Activated naive CD4-positive, alpha-beta T cell (primary cell): ENCODE data around the gene TOR3A.

Experiments
- DNase-seq, 4 experiments: peaks; one replicate each; lab custom pipeline; 2025; lab: John Stamatoyannopoulos, UW

TOR3A gene

DNA sequence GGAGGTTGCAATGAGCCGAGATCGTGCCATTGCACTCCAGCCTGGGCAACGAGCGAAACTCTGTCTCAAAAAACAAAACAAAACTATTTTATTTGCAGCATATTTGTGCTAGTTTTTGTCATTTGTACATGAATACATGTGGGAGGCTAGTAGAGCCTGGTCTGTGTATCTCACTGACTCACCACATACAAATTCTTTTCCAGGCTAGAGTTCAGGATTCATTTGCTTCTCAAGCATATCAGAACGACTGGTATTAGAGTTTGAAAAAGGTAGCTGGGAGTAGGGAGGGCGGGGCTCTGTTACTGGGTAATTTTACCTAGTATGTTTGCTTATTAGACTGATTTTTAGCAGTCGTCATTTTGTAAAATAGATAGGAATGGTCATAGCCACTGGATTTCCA, 4.5 kb upstream of the TOR3A start:
- no peak for DNase-seq

DNA sequence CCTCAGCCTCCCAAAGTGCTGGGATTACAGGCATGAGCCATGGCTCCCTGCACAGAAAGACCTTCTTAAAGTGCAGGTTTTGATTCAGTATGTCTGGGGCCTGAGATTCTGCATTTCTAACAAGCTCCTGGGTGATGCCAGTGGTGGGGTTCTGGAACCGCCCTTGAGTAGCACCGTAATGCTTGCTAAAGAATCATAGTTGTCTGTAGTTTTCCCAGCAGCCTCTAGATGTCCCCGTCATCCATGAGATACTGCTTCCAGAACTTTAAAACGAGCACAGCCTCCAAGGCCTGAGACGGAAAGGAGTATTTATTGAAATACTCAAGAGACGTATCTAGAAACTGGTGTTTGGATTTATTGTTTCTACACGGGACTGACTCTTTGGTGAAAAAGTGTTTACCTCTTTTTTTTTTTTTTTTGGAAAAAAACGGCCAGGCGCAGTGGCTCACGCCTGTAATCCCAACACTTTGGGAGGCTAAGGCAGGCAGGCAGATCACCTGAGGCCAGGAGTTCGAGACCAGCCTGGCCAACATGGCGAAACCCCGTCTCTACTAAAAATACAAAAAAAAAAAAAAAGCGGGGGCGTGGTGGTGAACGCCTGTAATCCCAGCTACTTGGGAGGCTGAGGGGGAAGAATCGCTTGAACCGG, 2.6 kb upstream of the TOR3A start:
- DNase-seq: peak in 1 of 4 experiments; percentile 5

DNA sequence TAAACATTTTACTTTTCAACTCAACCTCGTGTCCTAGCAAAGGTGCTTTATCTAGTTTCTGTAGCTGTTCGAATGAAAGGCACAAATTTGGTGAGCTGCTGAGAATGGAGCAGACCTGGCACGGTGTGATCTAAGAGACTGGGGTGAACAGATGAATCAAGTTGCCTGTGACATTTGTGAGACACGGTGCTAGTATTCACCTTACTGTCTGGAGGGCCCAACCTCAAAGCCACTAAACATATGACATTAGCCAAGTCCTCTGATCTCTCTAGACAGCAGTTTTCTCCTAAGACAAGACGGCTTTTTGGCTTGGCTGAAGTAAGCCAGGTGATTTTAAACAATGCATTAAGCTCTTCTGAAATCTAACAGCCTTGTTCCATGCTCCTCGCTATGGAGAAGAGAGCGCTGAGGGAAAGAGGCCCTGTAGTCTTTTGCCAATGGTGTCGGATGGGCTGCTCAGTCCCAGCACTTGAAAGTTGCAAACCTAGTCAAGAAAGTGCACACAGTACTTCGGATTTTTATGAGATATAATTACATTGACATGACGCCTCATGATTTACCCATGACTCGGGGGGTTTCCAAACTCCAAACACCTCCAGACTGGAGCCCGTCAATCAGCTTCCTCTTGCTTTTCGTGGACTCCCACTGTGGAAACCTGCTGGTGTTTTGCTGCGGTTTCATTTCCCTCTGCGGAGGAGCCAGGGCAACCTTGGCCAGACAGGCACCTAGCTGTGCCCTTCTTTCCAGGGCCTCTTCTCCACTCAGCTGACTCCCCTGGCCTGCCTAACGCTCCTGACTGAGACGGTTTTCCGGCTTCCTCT, 794 bp upstream of the TOR3A start:
- no peak for DNase-seq

DNA sequence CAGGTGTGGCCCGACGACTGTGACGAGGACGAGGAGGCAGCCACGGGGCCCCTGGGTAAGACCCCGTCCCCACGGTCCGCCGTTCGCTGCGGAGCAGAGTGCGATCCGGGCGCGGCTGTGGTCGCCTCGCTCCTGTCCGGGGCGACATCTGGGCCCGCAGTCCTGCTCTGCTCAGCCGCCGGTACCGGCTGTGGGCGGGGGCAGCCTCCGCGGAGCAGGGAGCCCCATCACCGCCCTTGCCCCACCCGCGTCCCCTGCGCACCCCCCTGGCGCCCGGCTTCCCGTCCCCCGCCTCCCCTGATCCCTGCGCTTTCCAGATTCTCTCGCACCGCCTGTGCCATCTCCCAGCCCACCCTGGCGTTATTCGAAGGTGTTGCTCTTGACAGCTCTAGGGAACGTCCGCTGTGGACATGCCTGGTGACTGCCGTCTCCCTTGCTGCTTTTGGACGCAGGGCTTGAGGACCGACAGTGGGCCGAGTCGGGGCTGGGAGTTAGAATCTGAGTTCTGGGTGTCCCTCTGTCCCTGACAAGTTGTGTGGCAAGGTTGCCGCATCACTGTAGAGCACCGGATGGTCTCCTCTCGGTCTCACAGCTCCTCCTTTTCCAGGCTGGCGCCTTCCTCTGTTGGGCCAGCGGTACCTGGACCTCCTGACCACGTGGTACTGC, 596 bp downstream of the TOR3A start:
- peak in 1 of 4 experiments; percentile 26 for DNase-seq

- DNase-seq: no peak
These were observed 1.1 kb downstream of the TOR3A start for GRCh38 chr1:179082999-179083335.

DNA sequence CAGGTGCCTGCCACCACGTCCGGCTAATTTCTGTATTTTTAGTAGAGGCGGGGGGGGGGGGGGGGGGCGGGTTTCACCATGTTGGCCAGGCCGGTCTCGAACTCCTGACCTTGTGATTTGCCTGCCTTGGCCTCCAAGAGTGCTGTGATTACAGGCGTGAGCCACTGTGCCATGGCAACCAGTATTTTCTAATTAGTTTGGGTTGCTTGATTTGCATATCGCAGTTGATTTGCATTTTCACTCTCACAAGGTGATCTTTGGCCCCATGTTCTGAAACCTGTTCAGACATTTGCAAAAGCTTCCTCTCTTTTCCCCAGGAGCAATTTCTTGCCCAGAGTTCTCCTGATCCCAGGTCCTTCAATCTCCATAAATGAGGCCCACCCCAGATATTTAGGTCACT, 1.7 kb downstream of the TOR3A start:
- no peak for DNase-seq

- no peak for DNase-seq
These were observed 5.8 kb downstream of the TOR3A start for GRCh38 chr1:179087665-179088064.

DNA sequence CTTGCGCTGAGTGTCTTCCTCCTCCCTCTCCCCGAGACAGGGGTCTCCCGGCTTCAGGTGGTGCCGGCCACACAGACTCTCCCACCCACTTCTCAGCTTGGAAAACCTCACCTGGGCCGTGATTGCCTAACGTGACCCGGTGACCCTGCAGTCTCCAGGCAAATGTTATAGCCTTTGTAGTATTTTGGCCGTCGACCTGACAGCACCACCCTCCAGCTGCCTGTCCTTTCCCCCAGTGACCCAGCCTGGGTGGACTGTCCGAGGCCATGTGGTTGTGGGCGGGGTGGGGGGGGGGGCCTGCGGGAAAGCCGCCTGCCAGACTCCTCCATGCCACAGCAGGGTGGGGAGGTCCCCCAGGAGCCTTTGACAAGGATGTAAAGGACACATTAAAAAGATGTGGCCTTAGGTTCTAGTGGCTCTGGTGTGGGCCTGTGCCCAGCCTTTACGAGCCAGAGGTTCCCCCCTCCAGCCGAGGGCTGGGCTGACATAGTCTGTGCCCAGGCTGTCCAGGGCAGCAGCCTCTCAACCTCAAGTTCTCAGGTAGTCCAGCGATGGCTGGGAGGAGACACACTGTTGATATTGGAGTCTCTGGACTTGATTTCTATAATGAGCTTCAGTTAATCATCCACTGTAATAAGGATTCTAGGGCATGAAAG, 8.1 kb downstream of the TOR3A start:
- DNase-seq: no peak

DNA sequence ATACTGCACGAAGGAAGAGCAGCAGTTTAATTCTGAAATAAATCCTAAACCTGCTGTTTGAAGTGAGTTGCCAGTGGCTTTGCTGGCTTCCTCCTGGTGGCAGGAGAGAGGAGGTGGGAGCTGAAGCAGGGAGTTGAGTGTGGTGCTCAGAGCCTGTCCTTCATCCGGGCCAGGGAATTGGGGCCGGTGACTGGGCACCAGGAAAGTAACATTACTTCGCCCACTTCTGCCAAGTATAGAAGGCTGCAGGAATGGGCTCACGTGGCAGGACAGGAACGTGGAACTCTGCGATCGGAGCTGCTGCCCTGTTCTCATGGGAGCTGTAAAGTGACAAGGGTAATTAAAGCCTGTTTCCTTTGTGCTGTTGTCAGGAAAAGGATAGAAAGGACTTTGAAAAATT, 8.7 kb downstream of the TOR3A start:
- no peak for DNase-seq

- no peak for DNase-seq
These were observed 9.1 kb downstream of the TOR3A start for GRCh38 chr1:179090923-179091322.

DNA sequence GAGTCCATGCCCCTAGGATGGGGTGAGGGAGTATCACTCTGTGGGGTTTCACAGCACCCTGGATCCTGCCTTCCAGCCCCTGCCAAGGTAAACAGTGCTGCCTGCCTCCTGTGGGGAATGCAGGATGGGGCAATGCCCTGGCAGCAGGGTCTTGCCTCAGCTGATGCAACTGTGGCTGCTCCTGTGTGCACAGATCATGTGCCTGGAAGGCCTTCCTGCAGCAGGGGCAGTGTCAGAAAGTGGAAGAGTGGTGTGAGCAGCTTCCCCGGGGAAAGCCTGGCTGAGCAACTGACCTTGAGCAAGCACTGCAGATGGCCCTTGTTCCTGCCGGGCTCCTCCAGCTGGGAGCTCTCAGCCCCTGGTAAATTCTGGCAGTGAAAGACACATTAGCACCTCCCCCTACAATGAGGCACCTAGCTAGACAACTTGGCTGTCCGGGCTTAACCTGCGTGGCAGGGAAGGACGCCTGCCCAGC, 9.9 kb downstream of the TOR3A start:
- no peak for DNase-seq

DNA sequence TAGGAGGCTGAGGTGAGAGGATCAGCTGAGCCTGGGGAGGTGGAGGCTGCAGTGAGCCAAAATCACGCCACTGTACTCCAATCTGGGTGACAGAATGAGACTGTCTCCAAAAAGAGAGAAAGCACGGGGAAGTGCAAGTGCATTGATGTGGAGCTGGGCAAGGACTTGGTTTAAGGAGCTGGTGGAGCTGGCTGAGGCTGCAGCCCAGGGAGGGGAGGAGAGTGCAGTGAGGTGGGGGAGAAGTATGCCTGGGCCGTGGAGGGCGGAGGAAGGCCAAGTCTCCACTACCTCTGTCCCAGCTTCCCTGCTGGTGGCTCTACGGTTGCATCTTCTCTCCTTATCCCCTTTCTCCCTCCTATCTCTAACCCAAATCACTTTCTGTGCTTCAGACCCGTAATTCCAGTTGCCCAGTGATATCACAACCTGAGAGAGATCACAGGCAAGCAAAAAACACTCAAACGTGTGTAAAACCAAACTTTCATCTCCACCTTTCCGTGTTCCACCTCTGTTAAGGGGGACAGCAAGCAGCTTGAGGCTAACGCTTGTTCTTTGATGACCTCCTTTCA, 11.1 kb downstream of the TOR3A start:
- no peak for DNase-seq

DNA sequence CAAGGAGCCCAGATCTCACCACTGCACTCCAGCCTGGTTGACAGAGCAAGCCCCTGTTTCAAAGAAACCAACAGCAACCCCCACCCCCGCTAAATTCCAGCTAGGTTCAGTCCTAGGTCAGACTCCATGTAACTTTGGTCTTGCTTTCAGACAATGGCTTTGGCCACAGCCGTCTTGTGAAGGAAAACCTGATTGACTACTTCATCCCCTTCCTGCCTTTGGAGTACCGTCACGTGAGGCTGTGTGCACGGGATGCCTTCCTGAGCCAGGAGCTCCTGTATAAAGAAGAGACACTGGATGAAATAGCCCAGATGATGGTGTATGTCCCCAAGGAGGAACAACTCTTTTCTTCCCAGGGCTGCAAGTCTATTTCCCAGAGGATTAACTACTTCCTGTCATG, 12.9 kb downstream of the TOR3A start:
- no peak for DNase-seq

- DNase-seq: no peak
These were observed 13.5 kb downstream of the TOR3A start for GRCh38 chr1:179095377-179095776.

DNA sequence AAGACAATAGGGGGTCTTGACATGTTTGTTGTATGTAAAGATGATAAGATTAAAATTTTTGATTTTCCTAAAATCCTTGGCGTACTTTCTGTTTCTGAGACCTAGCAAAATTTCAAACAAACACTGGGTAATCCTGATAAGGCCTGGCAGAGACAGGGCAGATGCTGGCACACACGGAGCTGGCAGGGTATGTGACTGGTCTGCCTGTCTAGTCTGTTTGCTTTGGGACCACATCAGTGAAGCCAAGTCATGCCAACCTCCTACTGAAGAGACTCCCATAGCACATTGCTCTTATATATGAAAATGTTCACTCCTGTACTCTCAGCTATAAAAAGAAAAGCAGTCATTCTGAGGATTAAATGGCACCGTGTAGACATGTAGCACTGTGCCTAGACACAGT, 14.1 kb downstream of the TOR3A start:
- no peak for DNase-seq

DNA sequence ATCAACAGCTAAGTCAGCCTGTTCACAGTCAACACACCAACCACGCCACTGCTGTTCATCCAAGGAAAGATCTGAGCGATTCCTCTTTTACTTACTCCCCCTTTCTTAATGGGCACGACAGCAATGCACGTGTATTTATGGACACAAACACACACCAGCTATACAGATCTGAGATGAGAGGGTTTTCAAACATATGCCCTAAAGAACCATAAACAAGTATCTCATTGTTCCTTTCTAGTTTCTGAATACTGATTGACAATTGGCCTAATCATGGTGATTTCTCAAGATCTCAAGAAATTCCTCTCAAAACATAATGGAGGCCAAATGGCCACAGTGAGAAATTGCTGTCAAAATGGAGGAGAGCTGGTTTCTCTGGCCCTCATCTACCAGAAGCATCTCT, 18.0 kb downstream of the TOR3A start:
- no peak for DNase-seq

DNA sequence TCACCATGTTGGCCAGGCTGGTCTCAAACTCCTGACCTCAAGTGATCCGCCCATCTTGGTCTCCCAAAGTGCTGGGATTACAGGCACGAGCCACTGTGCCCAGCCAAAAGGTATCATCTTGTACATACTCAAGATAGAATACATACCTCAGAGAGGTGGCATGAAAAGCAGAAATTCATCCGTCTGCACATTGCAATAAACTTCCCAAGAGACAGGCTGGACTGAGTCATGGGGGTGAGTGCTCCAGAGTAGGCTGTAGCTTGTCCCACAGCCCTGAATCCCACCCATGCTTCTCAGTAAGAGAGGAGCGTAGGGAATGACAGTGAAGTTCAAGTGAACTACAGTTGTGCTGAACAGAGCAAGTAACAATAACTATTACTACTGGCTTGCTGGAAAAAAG, 19.7 kb downstream of the TOR3A start:
- DNase-seq: no peak

GRCh38 chr1:179103999-179104398, 22.1 kb downstream of the TOR3A start:
- DNase-seq: no peak

DNA sequence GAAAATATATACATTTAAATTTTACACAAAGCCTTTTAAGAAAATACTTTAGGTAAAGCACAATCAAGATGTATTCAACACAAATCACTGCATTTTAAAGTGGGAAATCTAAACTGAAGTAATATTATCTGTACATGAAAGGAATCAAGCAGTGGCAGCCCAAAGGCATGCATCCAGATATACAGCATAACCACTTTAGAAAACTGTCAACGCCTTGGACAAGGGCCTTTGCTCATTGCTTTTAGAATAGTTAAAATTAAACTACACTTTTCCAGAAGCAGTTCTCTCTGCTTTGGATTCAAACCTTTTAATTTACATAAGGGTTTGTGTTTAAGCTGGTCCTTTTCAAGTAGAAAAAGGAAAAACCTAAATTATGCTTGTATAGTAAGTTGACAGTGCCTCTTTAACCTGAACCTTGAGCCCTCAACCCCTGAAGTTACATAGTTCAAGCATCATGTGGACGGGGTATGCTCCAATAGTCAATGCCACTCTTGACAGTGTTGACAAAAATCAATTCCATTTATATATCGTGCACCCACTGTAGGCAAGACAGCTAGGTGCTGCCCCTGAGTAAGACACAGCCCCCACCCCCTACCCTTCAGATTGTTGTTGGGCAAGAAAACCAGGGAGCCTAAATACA, 22.9 kb downstream of the TOR3A start:
- no peak for DNase-seq

DNA sequence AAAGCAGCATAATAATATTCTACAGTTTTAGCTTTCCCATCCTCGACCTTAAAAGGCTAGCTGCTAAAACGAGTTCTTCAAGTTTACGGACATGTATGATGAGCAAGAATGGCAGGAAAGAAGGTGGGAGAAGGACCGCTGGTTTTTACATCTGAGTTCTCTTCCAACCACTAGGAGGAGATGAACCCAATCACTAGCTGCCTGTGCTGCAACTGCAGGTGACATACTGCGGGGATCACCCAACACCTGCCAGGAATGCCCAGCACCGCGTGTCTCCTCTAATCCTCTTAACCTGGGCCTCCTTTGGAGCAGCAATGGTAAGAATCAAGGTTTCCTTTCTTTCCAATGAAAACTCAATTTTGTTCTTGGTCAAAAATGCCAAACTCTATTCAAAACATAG, 23.5 kb downstream of the TOR3A start:
- DNase-seq: no peak

- DNase-seq: no peak
These were observed 26.1 kb downstream of the TOR3A start for GRCh38 chr1:179107706-179108629.
